Prostate gland (tissue), 2 donors: Measurements from ENCODE around the gene STAT2.

Experiments used
- POLR2A ChIP-seq: fragments of 450-650 bp; IDR thresholded peaks from one replicate; pipeline ENCODE4 v1.6.1; 2016; ENCODE audit warnings: antibody characterized with exemption, mild to moderate bottlenecking
- TF ChIP-seq, protein P1 (sequence below), 4 experiments: fragments of 200-600 bp in 2 of 4; fragments of 450-650 bp in 2 of 4; sonication (generic) in 2 of 4; IDR thresholded peaks; 1 replicate in 3 of 4; 2 replicates in 1 of 4; pipeline ENCODE4 v1.5.1; 2016 to 2019; ENCODE audit warnings: antibody characterized with exemption in 4 of 4, mild to moderate bottlenecking in 2 of 4, moderate library complexity in 2 of 4

DNA sequence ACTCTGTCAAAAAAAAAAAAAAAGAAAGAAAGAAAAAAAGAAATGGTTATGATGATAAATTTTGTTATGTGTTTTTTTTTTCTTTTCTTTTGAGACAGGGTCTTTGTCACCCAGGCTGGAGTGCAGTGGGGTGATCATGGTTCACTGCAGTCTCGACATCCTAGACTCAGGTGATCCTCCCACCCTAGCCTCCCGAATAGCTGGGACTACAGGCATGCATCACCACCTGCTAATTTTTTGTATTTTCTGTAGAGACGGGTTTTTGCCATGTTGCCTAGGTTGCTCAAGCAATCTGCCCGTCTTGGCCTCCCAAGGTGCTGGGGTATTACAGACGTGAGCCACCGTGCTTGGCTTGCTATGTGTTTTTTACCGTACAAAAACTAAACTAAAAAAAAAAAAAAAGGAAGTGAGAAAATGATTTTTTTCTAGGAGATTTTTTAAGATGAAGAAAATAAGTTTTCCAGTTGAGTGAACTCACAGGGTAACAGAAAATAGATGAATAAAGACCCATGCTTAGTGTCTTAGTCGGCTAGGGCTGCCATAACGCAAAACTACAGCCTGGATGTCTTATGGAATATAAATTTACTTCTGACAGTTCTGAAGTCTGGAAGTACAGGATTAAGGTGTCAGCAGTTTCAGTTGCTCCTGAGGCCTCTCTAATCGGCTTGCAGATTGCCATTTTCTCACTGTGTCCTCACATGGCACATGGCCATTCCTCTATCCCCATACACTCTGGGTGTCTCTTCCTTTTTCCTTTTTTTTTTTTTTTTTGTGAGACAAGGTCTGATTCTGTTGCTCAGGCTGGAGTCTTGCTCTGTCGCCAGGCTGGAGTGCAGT lies 15.9 kb upstream of the STAT2 start:
- TF ChIP-seq, protein P1, sequence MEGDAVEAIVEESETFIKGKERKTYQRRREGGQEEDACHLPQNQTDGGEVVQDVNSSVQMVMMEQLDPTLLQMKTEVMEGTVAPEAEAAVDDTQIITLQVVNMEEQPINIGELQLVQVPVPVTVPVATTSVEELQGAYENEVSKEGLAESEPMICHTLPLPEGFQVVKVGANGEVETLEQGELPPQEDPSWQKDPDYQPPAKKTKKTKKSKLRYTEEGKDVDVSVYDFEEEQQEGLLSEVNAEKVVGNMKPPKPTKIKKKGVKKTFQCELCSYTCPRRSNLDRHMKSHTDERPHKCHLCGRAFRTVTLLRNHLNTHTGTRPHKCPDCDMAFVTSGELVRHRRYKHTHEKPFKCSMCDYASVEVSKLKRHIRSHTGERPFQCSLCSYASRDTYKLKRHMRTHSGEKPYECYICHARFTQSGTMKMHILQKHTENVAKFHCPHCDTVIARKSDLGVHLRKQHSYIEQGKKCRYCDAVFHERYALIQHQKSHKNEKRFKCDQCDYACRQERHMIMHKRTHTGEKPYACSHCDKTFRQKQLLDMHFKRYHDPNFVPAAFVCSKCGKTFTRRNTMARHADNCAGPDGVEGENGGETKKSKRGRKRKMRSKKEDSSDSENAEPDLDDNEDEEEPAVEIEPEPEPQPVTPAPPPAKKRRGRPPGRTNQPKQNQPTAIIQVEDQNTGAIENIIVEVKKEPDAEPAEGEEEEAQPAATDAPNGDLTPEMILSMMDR (IDR thresholded peaks at IDR 0.05): no peak
- no peak for TF ChIP-seq POLR2A
